Measurements from ENCODE around the gene MYO18B.

Gene MYO18B

GRCh38 chr22:26017932-26018331 lies 275.9 kb downstream of the MYO18B start:
- no peaks in the 10 kb centered on the region for H3K27me3 ChIP-seq (ENCODE audit: low read length)
- no peak overlapping the region for H3K4me3 ChIP-seq (ENCODE audit: insufficient read depth, low read length, poor library complexity, severe bottlenecking)
- H3K9ac ChIP-seq (ENCODE audit: low read length): no peak overlapping the region
- no peaks in the 10 kb centered on the region for H3F3A ChIP-seq (ENCODE audit: insufficient read depth)
- H3K27ac ChIP-seq (ENCODE audit: low read depth, low read length): no peak overlapping the region
- no peak overlapping the region for H2AFZ ChIP-seq (ENCODE audit: low read depth, low read length, severe bottlenecking)
- H3K9me2 ChIP-seq (replicated peaks; ENCODE audit: insufficient read depth, low read length): no peaks in the 10 kb centered on the region
- H4K20me1 ChIP-seq (ENCODE audit: low read depth, low read length): no peaks in the 10 kb centered on the region
- H3K9me3 ChIP-seq (ENCODE audit: insufficient read depth, low read length): no peaks in the 10 kb centered on the region
- no peaks in the 10 kb centered on the region for H3K36me3 ChIP-seq (ENCODE audit: low read length)
- H3K4me2 ChIP-seq (ENCODE audit: low read depth, low read length, poor library complexity, severe bottlenecking): no peak overlapping the region
- TF ChIP-seq CTCF (IDR thresholded peaks at IDR 0.05; ENCODE audit: insufficient read depth, low read length, poor library complexity, severe bottlenecking): no peak
- no peak for TF ChIP-seq EZH2phosphoT487 (conservative IDR thresholded peaks at IDR 0.05; ENCODE audit: low read length)
- no peaks in the 10 kb centered on the region for H3K79me2 ChIP-seq (ENCODE audit: insufficient read depth, low read length)

GRCh38 chr22:26019596-26019995 lies 277.6 kb downstream of the MYO18B start:
- Histone ChIP-seq H3K27me3 (ENCODE audit: low read length) (no peaks in the 10 kb centered on the region), H3K9ac (ENCODE audit: low read length) (no peak overlapping the region), H3K9me3 (ENCODE audit: insufficient read depth, low read length) (no peaks in the 10 kb centered on the region), H3K79me2 (ENCODE audit: insufficient read depth, low read length) (no peaks in the 10 kb centered on the region), H4K20me1 (ENCODE audit: low read depth, low read length) (no peaks in the 10 kb centered on the region), H3K36me3 (ENCODE audit: low read length) (no peaks in the 10 kb centered on the region), H3F3A (ENCODE audit: insufficient read depth) (no peaks in the 10 kb centered on the region), H3K4me2 (ENCODE audit: low read depth, low read length, poor library complexity, severe bottlenecking) (no peak overlapping the region), H3K9me2 (replicated peaks; ENCODE audit: insufficient read depth, low read length) (no peaks in the 10 kb centered on the region), H3K4me3 (ENCODE audit: insufficient read depth, low read length, poor library complexity, severe bottlenecking) (no peak overlapping the region), H3K27ac (ENCODE audit: low read depth, low read length) (no peak overlapping the region), H2AFZ (ENCODE audit: low read depth, low read length, severe bottlenecking) (no peak overlapping the region)
- TF ChIP-seq CTCF (IDR thresholded peaks at IDR 0.05; ENCODE audit: insufficient read depth, low read length, poor library complexity, severe bottlenecking) (no peak), EZH2phosphoT487 (conservative IDR thresholded peaks at IDR 0.05; ENCODE audit: low read length) (no peak)

- H3K4me3 ChIP-seq (ENCODE audit: insufficient read depth, low read length, poor library complexity, severe bottlenecking): no peak overlapping the region
- H3K79me2 ChIP-seq (ENCODE audit: insufficient read depth, low read length): no peaks in the 10 kb centered on the region
- no peaks in the 10 kb centered on the region for H3K9me3 ChIP-seq (ENCODE audit: insufficient read depth, low read length)
- no peaks in the 10 kb centered on the region for H4K20me1 ChIP-seq (ENCODE audit: low read depth, low read length)
- H3K4me2 ChIP-seq (ENCODE audit: low read depth, low read length, poor library complexity, severe bottlenecking): no peak overlapping the region
- no peaks in the 10 kb centered on the region for H3F3A ChIP-seq (ENCODE audit: insufficient read depth)
- no peak overlapping the region for H3K9ac ChIP-seq (ENCODE audit: low read length)
- TF ChIP-seq EZH2phosphoT487 (conservative IDR thresholded peaks at IDR 0.05; ENCODE audit: low read length): no peak
- no peak for TF ChIP-seq CTCF (IDR thresholded peaks at IDR 0.05; ENCODE audit: insufficient read depth, low read length, poor library complexity, severe bottlenecking)
- no peaks in the 10 kb centered on the region for H3K9me2 ChIP-seq (replicated peaks; ENCODE audit: insufficient read depth, low read length)
- H2AFZ ChIP-seq (ENCODE audit: low read depth, low read length, severe bottlenecking): no peak overlapping the region
- H3K27me3 ChIP-seq (ENCODE audit: low read length): no peaks in the 10 kb centered on the region
- H3K36me3 ChIP-seq (ENCODE audit: low read length): no peaks in the 10 kb centered on the region
- H3K27ac ChIP-seq (ENCODE audit: low read depth, low read length): no peak overlapping the region
These were observed 279.5 kb downstream of the MYO18B start for GRCh38 chr22:26021516-26021915.

Data from SU-DHL-6 (cell line).